GM19452 (cell line): Measurements from ENCODE around the gene TTC28.
"Not testable (repeated sequence)": the region's sequence is repeated elsewhere in the genome, so short reads cannot be mapped to it uniquely, and the experiment has no call there.

Experiments
- ATAC-seq: cut with Tn5 transposase; IDR thresholded peaks from one replicate; pipeline ENCODE4 v1.9.1; 2021; ENCODE audit not compliant: unreplicated experiment

The TTC28 gene

DNA sequence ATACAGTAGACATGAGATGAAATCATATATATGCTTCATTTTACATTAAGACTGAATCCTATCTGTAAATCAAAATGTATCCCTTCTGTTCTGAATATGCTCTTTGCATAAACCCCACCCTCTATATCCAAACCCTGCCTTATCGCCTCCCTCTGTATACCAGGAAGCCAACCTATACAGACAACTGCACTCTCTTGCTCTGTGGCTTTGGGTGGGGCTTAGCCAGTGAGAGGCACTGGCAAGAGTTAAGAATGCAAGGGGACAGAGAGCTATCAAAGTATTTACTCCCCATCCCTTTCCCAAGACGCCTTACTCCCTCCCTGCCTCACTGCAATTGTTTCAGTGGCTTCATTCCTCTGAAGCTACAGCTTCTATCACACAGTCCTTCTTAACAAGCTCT, 309.8 kb downstream of the TTC28 start:
- ATAC-seq = no peak

GRCh38 chr22:28366856-28367255, 312.8 kb downstream of the TTC28 start:
- ATAC-seq = no peak

DNA sequence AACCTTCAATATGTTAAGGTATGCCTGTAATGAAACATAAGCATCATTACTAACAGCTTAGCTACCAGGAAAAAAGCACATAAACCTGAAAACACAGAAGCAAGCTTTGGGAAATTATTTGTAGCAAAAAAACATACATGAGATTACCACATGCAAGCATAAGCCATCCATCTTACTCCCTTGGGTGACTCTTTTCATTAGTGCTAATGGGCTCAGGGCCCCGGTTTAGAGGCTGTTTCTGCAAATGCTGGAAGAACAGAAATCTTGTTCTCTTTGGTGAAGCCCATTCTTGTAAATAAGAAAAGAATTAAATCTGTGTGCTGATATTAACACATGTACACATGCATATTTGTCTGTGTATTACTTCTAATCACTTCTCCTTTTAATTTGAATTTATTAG, 314.3 kb downstream of the TTC28 start:
- no peak for ATAC-seq

DNA sequence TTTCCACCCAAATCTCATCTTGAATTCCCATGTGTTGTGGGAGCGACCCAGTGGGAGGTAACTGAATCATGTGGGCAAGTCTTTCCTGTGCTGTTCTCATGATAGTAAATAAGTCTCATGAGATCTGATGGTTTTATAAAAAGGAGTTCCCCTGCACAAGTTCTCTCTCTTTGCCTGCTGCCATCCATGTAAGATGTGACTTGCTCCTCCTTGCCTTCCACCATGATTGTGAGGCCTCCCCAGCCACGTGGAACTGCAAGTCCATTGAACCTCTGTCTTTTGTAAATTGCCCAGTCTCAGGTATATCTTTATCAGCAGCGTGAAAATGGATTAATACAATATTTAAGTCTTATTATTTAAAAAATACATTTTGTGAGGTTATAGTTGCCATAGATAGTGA, 315.5 kb downstream of the TTC28 start:
- not testable (repeated sequence) for ATAC-seq

- no peak for ATAC-seq
Measured at GRCh38 chr22:28360939-28361338, 318.7 kb downstream of the TTC28 start.

DNA sequence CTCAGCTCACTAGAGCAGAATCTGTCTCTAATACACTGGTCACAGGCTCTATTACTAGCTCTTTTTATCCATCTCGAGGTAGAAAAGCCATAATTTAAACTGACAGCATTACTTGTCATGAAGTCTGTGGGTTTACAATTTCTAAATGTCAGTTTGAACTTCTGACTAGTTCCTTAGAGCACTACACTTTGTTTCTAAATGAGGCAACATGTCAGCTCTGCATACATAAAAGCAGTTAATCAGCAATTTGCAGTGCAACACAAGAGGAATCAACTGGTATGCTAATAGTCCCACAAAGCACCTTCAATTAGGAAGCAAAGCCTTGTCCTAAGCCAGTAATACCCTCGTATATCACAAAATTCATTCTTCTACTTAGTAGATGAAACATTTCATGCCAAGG, 321.3 kb downstream of the TTC28 start:
- no peak for ATAC-seq

DNA sequence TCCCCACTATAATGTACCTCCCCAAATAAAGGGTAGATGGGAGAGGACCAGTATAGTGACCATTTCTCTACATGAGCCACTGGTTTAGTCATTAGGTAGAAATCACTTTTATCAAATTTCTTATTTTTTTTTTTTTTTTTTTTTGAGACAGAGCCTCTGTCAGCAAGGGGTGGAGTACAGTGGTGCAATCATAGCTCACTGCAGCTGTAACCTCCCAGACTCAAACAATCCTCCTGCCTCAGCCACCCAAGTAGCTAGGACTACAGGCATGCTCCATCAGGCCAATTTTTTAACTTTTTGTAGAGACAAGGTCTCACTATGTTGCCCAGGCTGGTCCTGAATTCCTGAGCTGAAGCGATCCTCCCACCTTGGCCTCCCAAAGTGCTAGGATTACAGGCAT, 322.4 kb downstream of the TTC28 start:
- no peak for ATAC-seq

GRCh38 chr22:28351476-28351875, 328.2 kb downstream of the TTC28 start:
- no peak for ATAC-seq

- ATAC-seq = no peak
Measured at GRCh38 chr22:28348613-28349609, 330.7 kb downstream of the TTC28 start.

DNA sequence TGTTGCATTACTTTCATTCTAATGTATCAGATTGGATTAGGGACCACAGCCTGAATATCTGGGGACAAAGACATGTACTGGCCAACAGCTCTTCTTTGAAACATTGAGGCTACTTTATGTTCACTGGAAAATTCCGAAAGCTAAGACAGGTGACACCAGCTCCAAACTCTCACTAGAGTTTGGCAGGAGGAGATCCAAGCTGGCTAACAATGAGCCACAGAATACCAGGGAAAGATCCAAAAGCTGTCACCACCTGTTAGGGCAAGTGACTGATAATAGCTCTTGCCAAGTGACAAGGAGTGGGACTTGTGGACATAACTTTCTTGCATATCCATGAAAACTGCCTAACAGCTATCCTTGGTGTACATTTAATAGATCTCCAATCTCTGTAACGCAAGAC, 333.3 kb downstream of the TTC28 start:
- ATAC-seq = no peak

DNA sequence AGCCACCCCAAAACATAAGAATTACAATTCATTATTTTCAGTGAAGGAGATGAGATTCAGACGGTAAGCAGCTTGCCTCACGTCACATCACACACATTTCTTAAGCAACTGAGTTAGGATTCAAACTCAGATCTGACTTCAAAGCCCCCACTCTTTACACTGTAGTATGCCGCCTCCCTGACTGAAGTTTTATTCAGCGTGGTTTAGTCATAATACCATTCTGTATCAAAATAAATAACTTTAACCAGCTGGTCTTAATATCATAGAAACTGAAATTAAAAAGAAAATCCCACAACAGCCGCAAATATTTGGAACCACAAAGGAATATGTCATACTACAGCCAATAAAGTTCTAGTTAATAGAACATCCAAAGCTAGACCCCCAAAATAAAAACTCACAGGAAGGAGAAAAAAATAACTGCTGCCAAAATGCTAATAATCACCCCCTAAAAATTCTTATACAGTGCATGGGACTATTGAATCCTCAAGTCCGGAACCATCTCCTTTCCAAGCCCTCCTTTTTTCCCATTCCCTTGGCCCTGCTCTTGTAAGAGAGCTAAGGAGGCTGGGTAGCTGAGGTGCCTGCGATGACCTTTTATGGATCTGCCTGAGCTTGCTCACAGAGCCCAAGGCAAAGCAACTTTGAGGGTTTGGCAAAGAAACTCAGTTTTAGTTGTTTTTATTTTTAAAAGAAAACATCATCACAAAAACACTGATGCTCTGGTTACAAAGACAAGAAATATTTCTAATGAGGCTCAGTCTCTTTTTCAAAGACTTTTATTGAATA, 334.5 kb downstream of the TTC28 start:
- ATAC-seq = no peak

GRCh38 chr22:28341001-28341400, 338.6 kb downstream of the TTC28 start:
- ATAC-seq = no peak

DNA sequence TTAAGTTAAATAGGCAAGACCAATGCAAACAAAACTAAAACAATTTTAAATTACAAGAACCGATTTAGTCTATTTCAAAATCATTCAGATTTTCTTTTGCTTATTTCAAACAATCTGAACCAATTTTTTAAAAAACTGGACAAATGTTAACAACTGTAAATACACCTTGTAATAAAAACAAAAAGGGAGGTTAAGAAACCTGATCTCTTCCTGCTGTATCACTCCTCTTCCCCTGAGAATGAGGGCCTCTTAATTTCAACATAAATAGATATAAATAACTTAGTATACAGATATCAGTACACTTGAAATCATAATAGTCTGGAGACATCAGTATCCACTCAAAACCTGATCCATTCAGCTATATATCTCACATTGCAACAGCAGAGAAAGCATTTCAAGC, 346.6 kb downstream of the TTC28 start:
- ATAC-seq = no peak

DNA sequence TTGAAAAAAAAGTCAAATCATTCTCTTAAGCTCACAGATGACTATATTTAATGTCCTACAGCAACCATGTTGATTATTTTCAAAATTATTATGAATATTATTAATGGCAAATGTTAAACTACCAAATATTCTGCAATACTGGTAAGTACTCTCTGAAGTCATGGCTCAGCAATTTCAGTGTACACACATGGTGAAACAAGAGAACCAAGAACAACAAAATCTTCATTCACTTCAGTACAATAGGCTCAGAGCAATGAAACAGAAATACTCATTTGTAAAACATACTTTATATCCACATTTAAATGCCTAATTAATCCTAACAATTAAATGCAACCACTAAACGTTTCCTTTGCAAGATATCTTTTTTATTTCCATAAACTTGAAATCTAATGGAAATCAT, 347.2 kb downstream of the TTC28 start:
- ATAC-seq = no peak

DNA sequence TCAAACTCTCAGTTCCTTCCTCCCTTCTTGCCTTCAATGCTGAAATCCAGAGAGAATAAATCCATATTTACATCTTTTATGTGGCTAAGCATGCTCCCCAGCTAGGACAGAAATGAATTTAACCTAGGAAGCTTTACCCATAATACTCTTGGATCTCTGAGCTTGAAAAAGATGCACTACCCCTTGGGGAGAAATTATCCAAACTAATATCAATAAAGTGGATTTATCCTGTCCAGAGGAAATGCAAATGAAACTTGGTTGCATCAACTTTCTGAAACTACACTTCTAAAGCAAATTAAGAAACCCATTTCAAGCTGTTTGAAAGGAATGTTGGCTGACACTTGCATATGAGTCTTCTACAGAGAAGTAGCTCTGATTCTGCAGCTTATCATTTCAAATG, 347.9 kb downstream of the TTC28 start:
- no peak for ATAC-seq

DNA sequence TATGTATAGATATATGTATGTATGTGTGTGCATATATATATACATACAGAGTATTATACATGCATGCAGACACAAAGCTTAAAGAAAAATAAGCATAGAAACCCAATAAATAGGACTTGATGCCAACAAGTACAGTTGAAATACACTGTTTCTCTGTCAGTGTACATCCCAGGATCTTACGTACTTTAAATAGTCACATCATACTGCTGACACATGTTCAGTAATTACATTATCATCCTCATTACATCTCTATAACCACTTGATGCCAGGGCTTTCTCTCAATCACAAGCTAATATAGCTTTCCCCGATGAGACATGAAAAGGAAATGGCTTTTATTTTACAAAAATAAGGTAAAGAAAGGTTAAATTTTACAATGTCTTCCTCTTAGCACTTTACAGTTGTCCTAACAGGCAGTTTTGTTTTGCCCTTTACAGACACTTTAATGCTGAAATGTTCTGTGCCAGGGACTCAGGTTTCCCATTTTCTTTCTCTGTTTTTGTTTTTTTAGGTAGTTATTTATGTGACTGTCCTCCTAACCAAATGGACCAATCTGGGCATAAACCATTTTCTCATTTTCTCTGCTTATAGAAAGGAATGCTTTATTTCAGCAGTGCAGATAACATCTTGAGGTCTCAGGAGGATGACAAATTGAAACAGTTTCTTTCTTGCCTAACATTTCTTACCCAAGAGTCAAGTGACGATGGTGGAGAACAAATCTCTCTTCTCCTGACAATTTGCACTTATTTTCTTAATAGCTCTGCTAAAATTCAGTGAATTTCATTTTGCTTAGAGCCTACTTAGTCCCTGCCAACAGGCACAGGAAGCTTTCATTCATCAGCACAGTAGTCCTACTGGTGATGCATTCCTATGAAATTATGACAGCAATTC, 350.2 kb downstream of the TTC28 start:
- no peak for ATAC-seq

DNA sequence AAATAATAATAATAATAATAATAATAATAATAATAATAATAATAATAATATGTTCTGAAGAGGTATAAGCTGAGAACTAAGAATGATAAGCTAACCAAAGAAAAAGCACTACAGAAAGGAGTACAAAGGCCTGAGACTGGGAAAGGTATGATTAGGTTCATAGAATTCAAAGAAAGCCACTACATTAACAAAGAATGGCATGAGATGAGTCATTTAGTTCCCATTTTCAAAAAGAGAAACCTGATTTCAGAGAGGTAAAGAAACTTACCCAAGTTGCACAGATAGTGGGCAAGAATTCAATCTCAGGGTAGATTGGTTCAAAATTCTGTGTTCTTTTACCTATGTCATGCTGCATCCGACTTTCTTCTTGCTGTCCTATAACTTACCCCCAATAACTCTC, 350.9 kb downstream of the TTC28 start:
- no peak for ATAC-seq

DNA sequence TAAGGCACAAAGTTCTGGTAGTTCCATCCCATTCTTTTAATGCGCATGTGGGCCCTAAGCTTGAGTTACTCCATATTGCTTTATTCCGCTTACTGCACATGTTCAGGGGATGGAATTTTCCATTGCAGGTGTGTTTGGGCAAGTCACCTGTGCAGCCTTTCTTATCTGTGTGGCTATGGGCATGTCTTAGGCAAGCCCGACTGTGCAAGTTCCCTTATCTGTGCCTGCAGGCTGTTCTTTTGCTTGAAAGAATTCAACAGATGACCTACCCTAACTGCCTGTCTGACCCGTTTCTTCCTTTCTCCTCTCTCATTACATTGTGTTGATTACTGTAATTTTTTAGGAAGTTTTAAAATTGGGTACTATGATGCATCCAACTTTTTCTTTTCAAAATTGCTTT, 363.6 kb downstream of the TTC28 start:
- no peak for ATAC-seq

GRCh38 chr22:28314959-28315358, 364.7 kb downstream of the TTC28 start:
- no peak for ATAC-seq

GRCh38 chr22:28310299-28310698, 369.3 kb downstream of the TTC28 start:
- ATAC-seq = no peak

- ATAC-seq = no peak
Measured at GRCh38 chr22:28299753-28300152, 379.9 kb downstream of the TTC28 start.
